ENCODE measurements around the gene VAV2. TPM values are rescaled to one million over a fixed set of nuclear protein-coding genes. Genes with fewer than 3 reads are reported as not detected.

VAV2 gene
- total RNA-seq, 2 experiments from 2014 or later: 4.7 to 6.4 TPM

DNA sequence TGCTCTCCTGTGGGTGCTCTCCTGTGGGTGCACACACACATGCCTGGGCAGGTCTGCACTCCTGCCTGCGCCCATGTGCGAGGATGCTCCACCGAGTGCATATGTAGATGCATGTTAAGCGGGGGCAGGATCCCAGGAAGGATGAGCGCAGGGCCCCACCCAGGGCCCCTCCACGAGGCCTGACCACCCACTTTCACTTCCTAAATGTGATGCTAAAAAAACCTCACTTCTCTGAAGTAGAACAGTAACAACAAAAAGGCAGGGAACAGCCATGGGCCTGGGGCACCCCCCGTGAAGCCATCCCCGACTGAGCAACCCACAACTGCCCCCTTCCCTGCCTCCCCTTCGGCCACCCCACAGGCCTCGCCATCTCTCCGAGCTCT lies 205.8 kb downstream of the VAV2 start:
- no peaks in the 10 kb centered on the region for H3K36me3 Mint-ChIP-seq
- H3K27ac Mint-ChIP-seq: peak overlapping the region; percentile 36

DNA sequence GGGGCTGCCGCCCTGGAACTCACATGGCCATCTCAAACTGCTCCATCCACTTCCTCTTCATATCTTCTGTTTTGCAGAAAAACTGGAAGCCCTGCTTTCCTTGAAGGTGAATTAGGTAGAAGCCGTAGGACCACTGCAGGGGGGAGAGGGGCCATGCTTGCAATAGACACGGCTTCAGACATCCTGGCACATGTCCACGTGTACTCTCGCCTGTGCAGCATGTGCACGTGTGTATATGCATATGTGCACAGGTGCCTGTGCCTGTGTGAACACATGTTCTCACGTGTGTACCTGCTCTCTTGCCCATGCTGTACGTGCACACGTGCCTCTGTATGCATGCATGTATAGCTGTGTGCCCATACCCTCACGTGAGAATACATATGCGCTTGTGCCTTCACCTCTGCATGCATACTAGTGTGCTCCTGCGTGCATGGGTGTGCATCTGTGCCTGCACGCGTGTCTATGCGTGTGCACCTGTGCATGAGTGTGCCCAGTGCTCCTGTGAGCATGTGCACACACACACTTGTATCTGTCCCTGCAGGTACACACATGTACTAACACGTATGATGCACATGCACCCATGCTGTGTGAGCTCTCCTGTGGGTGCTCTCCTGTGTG lies 206.3 kb downstream of the VAV2 start:
- no peaks in the 10 kb centered on the region for H3K36me3 Mint-ChIP-seq
- POLR2A ChIA-PET: no interaction called here
- DNase-seq (no peak), ATAC-seq (ENCODE audit: low read depth) (no peak)
- peak overlapping the region; percentile 36 for H3K27ac Mint-ChIP-seq
- H3K27me3 Mint-ChIP-seq: peaks cover 5% of the 10 kb centered on the region
- peaks cover 11% of the 10 kb centered on the region for H3K4me1 Mint-ChIP-seq
- peak overlapping the region; percentile 10 for H3K4me3 Mint-ChIP-seq
- no peaks in the 10 kb centered on the region for H3K9me3 Mint-ChIP-seq

More for the DNA sequence above, 205.8 kb downstream of the VAV2 start:
- POLR2A ChIA-PET: no interaction called here
- Mint-ChIP-seq H3K27me3 (peaks cover 5% of the 10 kb centered on the region), H3K4me3 (peak overlapping the region; percentile 10), H3K4me1 (peaks cover 11% of the 10 kb centered on the region), H3K9me3 (no peaks in the 10 kb centered on the region)
- ATAC-seq (ENCODE audit: low read depth) (peak; percentile 11), DNase-seq (no peak)

DNA sequence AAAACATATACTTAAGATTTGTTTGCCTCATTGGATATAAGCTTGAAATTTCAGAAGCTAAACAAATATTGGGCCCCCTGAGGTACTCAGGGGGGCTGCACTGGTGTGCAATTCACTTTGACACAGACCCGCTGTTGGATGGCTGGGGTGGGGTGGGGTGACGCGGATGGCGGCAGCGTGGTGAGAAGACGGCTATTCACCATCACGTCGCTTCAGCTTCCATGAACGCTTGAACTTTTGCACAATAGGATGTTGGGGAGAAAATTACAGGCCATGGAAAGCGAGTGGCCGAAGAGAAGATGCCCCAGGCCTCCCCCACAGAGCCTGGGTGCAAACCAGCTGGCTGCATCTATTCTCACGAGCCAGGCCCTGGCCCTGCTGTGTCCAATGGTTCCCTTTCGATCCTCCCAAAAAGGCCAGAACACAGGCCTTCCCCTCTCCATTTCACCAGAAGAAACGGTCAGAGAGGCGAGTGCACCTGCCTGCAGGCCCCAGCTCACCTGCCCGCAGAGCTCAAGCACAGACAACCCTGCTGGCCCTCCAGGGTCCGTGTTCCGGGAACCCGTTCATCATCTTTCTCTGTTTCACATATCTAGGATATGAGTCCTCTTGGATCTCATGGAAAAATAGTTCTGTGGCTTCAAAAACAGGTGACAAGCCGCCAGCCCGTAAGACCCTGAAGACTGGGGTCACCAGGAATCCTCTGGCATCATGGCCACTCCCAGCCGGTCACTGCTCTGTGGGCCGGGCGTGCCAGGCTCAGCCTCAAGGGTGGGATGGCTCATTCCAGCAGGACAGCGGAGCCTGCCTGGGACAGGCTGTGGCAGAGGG lies 207.2 kb downstream of the VAV2 start:
- H3K27me3 Mint-ChIP-seq: peaks cover 5% of the 10 kb centered on the region
- POLR2A ChIA-PET: no interaction called here
- H3K36me3 Mint-ChIP-seq: no peaks in the 10 kb centered on the region
- DNase-seq (no peak), ATAC-seq (ENCODE audit: low read depth) (no peak)
- peaks cover 11% of the 10 kb centered on the region for H3K4me1 Mint-ChIP-seq
- H3K4me3 Mint-ChIP-seq: no peak overlapping the region
- H3K27ac Mint-ChIP-seq: no peak overlapping the region
- H3K9me3 Mint-ChIP-seq: no peaks in the 10 kb centered on the region

DNA sequence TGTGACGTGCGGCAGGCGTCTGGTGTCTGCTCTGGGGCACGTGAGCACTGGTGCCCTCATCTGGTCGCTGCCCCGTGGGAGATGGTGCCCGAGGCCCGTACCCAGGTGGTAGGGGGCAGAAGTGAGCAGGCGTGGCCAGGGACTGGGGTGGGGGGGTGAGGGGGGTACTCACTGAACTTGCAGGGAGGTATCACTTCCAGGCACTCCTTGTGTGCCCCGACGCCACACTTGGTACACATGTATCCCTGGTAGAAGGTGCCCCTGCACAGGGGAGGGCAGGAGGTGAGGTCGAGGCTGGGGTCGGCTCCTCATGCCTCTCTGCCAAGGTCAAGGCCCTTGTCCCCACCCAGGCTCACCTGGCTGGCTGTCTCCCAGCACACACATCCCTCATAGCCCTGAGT lies 208.8 kb downstream of the VAV2 start:
- Mint-ChIP-seq H3K36me3 (no peaks in the 10 kb centered on the region), H3K27ac (no peak overlapping the region), H3K4me1 (peaks cover 11% of the 10 kb centered on the region), H3K4me3 (no peak overlapping the region), H3K27me3 (no peaks in the 10 kb centered on the region), H3K9me3 (no peaks in the 10 kb centered on the region)
- ATAC-seq (ENCODE audit: low read depth) (no peak), DNase-seq (no peak)
- POLR2A ChIA-PET: no interaction called here

DNA sequence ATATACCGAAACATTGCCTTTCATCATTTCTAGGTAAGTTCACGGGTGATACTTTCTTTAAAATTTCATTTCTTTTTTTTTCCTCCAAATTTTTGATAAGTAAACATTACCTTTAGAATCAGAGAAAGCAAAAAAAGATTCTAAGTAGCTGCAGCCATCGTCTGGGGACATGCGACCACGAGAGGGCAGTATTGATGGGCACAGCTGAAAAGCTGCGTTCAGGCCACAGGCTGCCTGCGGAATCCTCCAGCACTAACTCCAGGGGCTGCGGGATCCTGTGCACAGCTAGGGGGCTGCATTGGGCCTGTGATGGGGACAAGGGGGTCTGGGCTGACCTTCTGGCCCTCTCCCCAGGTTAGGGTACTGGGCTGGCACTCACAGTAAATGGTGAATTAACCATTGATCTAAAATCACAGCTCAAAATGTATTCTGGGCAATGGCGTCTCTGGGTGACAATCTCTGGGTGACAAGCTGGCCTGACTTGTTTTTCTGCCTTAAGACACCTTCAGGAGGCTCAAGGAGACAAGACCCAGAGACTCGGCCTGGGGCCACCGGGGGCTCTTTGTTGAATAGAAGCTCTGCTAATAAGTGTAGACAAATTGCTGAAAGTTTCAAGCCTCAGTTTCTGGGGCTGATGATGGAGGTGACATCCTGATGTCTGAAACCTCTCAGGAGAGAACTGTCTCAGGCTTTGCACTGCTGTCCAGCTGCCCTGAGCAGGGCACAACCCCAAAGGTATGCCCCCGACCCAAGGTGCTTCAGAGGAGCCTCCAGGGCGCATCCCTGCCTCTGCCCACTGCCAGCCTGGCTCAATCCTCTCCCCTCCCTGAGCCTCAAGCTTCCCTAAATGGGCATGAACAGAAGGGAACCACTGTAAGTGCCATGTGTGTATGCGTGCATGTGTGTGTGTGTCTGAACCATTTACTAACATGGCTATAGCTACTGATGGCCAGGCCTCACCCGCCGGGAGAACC lies 209.7 kb downstream of the VAV2 start:
- POLR2A ChIA-PET: interaction anchor here (3.0 kb wide), 1 partner anchor 212 kb away, joined by 12 read pairs; no protein-coding TSS in a partner anchor
- H3K36me3 Mint-ChIP-seq: no peaks in the 10 kb centered on the region
- H3K4me3 Mint-ChIP-seq: no peak overlapping the region
- peaks cover 11% of the 10 kb centered on the region for H3K4me1 Mint-ChIP-seq
- peak; percentile 71 for DNase-seq
- no peaks in the 10 kb centered on the region for H3K27me3 Mint-ChIP-seq
- ATAC-seq (ENCODE audit: low read depth): peak; percentile 46
- H3K9me3 Mint-ChIP-seq: no peaks in the 10 kb centered on the region
- no peak overlapping the region for H3K27ac Mint-ChIP-seq

DNA sequence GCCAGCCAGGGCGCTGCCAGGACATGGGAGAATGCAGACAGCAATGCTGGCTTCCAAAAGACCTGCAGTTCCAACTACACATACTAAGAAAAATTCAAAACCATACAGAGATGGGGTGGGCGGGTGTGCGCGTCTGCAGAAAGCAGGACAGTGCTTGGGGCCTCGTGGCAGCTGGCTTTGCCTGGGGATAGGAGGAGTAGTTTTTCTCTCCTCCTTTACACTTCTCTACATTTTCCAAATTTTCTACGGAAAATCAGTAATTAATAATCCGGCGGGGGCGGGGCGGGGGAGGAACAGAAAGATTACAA lies 210.3 kb downstream of the VAV2 start:
- no peak for ATAC-seq (ENCODE audit: low read depth)
- H3K9me3 Mint-ChIP-seq: no peaks in the 10 kb centered on the region

DNA sequence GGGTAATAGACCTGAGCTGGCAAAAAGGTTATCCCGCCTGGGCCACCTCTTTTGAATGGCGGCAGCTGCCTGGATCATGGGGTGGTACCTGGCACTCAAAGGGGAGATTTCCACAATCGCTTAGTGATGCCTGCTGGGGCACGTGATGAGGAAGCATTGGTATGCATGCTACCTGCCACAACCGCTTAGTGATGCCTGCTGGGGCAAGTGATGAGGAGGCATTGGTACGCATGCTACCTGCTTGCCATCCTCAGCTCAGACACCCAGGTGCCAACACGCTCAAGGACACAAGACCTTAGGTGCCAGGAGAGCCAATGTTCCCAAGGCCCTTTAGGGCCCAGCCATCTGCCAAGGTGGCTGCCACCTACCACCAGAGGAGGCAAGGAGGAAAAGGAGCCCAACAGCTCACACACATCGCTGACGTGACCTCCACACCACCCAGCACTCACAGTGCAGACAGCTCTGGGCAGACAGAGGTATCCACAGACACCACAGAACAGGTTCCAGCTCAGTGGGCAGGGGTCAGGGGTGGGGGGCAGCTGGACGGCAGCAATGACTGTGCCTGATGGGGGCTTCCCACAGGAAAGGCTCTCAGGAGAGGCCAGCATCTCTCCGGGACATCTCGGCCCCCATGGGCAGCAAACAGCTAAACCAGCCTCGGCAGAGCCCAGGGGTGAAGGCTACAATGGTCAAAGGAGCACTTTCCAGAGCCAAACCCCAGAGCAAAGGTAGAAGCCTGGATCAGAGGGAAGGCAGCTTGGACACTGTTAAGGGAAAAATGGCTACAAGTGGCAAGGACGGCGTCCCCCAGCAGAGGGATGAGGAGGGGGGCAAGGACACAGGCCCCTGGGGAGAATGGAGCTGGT lies 210.9 kb downstream of the VAV2 start:
- no peaks in the 10 kb centered on the region for H3K9me3 Mint-ChIP-seq
- no peak for ATAC-seq (ENCODE audit: low read depth)
- no peak overlapping the region for H3K27ac Mint-ChIP-seq
- no peaks in the 10 kb centered on the region for H3K36me3 Mint-ChIP-seq
- no peak overlapping the region for H3K4me3 Mint-ChIP-seq
- no peak for DNase-seq
- H3K27me3 Mint-ChIP-seq: no peaks in the 10 kb centered on the region
- POLR2A ChIA-PET: interaction anchor here (3.0 kb wide), 1 partner anchor 213 kb away, joined by 12 read pairs; no protein-coding TSS in a partner anchor
- peaks cover 4% of the 10 kb centered on the region for H3K4me1 Mint-ChIP-seq

More for the DNA sequence above, 210.3 kb downstream of the VAV2 start:
- H3K4me3 Mint-ChIP-seq: no peak overlapping the region
- POLR2A ChIA-PET: interaction anchor here (3.0 kb wide), 1 partner anchor 212 kb away, joined by 12 read pairs; no protein-coding TSS in a partner anchor
- DNase-seq: no peak
- no peaks in the 10 kb centered on the region for H3K36me3 Mint-ChIP-seq
- no peaks in the 10 kb centered on the region for H3K27me3 Mint-ChIP-seq
- peaks cover 9% of the 10 kb centered on the region for H3K4me1 Mint-ChIP-seq
- no peak overlapping the region for H3K27ac Mint-ChIP-seq

DNA sequence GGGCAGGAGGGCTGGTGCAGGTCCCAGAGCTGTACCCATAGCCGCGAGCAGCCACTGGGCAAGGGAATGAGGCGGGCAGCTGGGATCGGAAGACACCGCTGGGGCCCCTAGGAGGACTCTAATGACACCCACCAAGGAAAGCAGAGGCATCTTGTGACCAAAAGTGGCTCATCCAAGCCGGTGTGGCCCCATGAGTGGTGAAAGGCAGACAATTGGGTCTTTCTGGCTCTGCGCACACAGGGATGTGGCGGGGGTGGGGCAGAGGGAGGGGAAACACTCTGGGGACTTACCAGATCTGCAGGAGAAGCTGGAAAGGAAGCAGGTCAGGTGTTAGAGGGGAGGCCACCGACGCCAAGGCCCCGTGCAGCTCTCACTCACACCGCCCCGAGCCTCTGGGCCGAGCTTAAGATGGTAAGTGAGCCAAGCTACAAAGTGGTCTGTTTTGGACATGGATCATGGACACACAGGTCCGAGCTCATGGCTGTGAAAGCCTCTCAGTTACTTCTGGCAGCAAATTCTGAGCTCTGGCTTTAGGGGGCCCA lies 211.6 kb downstream of the VAV2 start:
- Mint-ChIP-seq H3K27ac (no peak overlapping the region), H3K4me3 (no peak overlapping the region), H3K9me3 (no peaks in the 10 kb centered on the region), H3K27me3 (no peaks in the 10 kb centered on the region), H3K36me3 (no peaks in the 10 kb centered on the region), H3K4me1 (no peaks in the 10 kb centered on the region)
- DNase-seq (no peak), ATAC-seq (ENCODE audit: low read depth) (no peak)
- POLR2A ChIA-PET: interaction anchor here (3.0 kb wide), 1 partner anchor 214 kb away, joined by 12 read pairs; no protein-coding TSS in a partner anchor

DNA sequence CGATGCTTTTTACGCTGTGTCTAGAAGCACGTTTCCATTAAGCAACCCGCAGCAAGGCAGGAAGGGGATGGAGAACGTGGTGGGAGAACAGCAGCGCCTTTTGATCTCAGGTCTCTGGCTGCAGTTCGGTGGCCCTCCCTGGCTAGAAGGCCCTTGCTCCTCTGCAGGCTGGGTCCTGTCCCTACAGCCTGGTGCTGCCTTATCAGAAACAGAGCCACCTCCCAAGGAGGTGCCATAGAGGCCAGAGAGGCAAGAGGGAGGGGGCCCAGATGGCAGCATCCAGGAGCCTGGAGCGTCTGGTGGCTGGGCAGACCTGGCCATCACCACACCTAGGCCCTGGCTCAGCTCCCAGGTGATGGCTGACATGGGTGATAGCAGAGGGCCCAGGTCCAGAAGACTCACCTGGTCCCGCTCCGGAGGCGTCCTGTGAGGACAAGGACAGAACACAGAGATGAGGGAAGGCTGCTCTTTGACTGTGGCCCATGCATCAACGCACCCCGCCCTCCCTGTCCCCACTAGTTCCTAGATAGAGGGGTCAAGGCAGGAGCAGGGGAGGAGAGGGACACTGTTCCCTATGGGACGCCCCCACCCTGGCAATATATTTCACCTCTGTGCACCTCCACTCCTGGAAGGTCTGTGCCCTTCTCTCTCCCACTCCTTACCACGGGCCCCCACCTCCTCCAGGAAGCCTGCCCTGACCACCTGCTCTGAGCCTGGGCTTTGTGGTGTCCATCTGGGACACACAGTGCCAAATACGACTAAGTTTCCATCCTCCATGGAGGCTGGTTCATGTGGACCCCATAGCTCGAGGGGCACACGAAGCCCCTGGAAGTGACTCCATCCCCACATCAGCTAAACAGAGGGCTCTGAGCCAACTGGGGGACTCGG lies 212.4 kb downstream of the VAV2 start:
- DNase-seq (no peak), ATAC-seq (ENCODE audit: low read depth) (no peak)
- Mint-ChIP-seq H3K9me3 (no peaks in the 10 kb centered on the region), H3K36me3 (no peaks in the 10 kb centered on the region), H3K4me1 (no peaks in the 10 kb centered on the region), H3K4me3 (no peak overlapping the region), H3K27ac (no peak overlapping the region), H3K27me3 (no peaks in the 10 kb centered on the region)
- POLR2A ChIA-PET: interaction anchor here (3.0 kb wide), 1 partner anchor 214 kb away, joined by 12 read pairs; no protein-coding TSS in a partner anchor

DNA sequence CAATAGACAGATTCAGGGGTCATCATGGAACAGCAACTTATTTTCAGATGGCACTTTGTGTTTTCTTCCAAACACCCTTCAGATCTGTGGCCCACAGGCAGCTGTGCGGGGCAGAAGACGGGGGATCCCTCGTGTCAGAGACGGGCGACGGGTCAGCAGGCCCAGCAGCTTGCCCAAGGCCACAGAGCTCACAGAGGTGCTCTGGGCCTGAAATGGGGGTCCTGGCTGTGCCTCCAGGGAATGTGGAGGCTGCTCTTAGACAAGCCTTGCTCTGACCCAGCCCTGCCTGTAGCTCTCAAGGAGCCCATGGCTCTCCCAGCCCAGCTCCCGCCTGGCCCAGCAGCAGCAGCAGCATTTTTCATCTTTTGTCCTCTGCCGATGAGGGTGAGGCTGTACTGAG lies 213.0 kb downstream of the VAV2 start:
- Mint-ChIP-seq H3K4me1 (no peaks in the 10 kb centered on the region), H3K4me3 (no peak overlapping the region), H3K9me3 (no peaks in the 10 kb centered on the region), H3K36me3 (no peaks in the 10 kb centered on the region), H3K27me3 (no peaks in the 10 kb centered on the region), H3K27ac (no peak overlapping the region)
- no peak for ATAC-seq (ENCODE audit: low read depth)
- POLR2A ChIA-PET: no interaction called here
- DNase-seq: no peak

DNA sequence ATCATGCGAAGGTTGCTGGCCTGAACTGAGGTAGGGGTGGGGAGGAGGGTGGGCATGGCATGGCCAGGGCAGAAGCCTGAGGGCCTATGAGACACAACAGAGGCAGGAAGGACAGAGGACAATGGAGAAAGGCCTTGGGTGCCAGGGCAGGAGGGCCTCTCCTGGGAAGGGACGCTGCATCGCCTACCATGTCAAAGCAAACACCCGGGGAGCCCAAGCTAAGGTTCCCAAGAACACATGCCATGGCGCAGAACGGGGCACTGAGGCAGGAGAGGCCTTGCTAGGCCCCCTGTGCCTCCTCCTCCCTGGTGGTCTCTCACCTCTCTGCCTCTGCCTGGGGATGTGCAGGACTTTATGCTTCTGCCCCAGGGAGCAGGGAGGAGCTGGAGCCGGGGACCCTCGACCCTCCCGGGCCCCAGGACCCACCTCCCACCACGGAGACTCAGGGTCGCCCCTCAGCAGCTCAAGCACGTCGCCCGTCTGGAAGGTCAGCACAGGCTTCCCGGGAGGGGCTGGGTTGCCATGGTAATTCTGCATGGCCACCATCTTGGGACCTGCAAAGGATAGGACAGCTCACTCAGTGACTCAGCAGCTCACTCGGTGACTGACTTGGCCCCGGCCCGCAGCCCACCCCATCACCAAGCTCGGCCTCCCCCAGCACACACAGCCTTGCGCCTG lies 213.6 kb downstream of the VAV2 start:
- Mint-ChIP-seq H3K27ac (no peak overlapping the region), H3K4me1 (no peaks in the 10 kb centered on the region), H3K4me3 (no peak overlapping the region), H3K9me3 (no peaks in the 10 kb centered on the region), H3K36me3 (no peaks in the 10 kb centered on the region), H3K27me3 (no peaks in the 10 kb centered on the region)
- ATAC-seq (ENCODE audit: low read depth) (no peak), DNase-seq (no peak)
- POLR2A ChIA-PET: no interaction called here

Data from activated naive CD8-positive, alpha-beta T cell treated with anti-CD3 and anti-CD28 coated beads, Interleukin-2, amount 10 ng/mL, durations not matched to agents 7 days and 5 days (primary cell).